ENCODE results near the gene EHBP1.

EHBP1 gene

DNA sequence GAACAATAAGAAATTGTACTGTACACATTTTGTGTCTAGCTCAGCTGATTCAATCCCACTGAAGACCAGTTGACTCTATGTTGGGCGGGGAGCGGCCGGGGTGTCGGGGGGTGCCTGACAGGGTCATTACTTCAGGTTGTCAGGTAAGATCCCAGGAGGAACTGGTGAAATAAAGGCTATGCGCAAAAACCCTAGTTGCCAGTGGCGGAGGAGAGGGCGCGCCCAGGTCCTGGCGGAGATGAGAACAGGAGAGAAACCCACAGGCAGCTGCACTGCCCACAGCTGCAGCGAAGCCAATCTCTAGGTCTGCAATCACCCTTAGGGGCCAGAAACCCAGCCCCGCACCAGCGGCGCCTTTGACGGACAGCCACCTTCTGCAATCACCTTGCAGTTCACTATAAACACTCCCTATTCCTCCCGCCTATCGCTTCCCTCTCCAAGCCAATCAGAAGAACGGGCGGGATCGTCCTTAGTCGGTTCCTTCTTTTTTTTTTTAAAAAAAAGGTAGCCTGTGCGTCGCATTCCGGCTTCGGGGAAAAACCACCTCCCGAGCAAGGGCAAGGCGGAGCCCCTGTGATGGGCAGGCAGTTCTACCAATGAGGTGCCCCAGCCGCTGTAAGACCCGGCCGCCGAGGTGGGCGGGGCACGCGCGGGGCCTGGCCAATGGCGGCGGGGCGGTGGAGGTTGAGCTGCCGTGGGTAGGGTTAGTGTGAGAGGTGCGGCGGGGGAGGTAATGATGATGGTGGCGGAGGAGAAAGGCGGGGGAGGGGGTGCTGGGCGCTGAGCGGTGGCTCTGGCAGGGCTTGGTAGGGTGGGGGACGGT, at the start of gene EHBP1:
Gene EHBP1, plus strand, starts transcription at position 707 of the 823 bp plus-strand sequence. CDS start 1,479 bp downstream, outside the sequence.
- TF ChIP-seq JUND (IDR thresholded peaks at IDR 0.05; ENCODE audit: low read depth), result no peak
- peak; percentile 88 to 99 for DNase-seq (ENCODE audit: low read depth in 1 of 2, low spot score in 1 of 2)
- in situ Hi-C loops (cut with HindIII; ENCODE audit: low pct_unique_long_range_greater_than_20kb, low sequenced_read_pairs), result no loop called here

GRCh38 chr2:62657783-62658182, 47.7 kb upstream of the EHBP1 start:
- TF ChIP-seq JUND (IDR thresholded peaks at IDR 0.05; ENCODE audit: low read depth), result no peak
- in situ Hi-C loops (cut with HindIII; ENCODE audit: low pct_unique_long_range_greater_than_20kb, low sequenced_read_pairs), result no loop called here
- DNase-seq (ENCODE audit: low read depth in 1 of 2, low spot score in 1 of 2), result no peak

GRCh38 chr2:62658891-62659290, 46.6 kb upstream of the EHBP1 start:
- in situ Hi-C loops (cut with HindIII; ENCODE audit: low pct_unique_long_range_greater_than_20kb, low sequenced_read_pairs), result no loop called here
- no peak for TF ChIP-seq JUND (IDR thresholded peaks at IDR 0.05; ENCODE audit: low read depth)
- no peak for DNase-seq (ENCODE audit: low read depth in 1 of 2, low spot score in 1 of 2)

DNA sequence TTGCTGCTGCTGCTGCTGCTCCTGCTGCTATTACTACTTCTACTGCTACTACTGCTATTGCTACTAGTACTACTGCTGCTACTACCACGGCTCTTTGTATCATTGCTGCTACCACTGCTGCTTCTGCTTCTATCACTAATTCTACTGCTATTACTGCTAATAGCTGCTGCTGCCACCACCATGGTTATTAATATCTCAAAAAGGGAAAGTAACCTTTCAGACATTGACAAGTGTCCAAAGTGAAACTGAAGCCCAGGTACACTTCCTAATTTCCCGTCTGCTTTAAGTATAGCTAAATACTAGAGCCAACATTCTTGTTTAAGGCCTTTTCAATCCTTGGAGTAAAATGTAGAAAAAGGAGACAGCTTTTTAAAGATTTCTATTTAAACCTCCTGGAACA, 45.4 kb upstream of the EHBP1 start:
- TF ChIP-seq JUND (IDR thresholded peaks at IDR 0.05; ENCODE audit: low read depth), result no peak
- in situ Hi-C loops (cut with HindIII; ENCODE audit: low pct_unique_long_range_greater_than_20kb, low sequenced_read_pairs), result no loop called here
- no peak for DNase-seq (ENCODE audit: low read depth in 1 of 2, low spot score in 1 of 2)

DNA sequence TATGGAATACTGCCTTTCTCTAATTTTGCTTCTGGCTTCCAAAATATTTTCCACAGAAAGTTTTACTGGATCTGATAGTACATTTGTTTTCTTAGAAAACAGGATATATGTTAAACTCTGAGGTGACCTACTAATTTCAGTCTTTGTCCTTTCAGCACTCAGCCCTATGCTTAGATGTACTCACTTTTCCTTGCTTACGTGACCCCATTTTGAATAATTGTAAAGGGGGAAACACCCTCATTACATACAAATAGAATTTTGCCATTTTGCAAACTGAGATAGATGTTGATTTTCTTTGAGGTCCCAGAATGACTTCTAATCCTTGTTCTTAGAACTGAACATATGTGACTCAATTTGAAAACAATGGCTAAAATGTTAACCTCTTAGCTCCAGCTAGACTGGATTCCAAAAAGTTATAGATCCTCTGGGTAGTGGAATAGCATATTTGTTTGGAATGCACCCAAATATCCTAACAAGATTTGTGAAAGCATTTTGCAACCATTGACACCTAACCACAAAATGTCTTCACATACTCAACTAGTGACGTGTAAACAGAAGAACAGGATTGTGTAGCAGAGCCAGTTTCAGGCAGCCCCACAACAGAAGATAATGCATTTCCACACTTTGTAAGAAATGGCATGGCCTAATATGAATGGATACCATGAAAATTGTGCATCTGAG, 44.8 kb upstream of the EHBP1 start:
- DNase-seq (ENCODE audit: low read depth in 1 of 2, low spot score in 1 of 2), result peak in 1 of 2 experiments; percentile 61
- TF ChIP-seq JUND (IDR thresholded peaks at IDR 0.05; ENCODE audit: low read depth), result no peak
- in situ Hi-C loops (cut with HindIII; ENCODE audit: low pct_unique_long_range_greater_than_20kb, low sequenced_read_pairs), result no loop called here

DNA sequence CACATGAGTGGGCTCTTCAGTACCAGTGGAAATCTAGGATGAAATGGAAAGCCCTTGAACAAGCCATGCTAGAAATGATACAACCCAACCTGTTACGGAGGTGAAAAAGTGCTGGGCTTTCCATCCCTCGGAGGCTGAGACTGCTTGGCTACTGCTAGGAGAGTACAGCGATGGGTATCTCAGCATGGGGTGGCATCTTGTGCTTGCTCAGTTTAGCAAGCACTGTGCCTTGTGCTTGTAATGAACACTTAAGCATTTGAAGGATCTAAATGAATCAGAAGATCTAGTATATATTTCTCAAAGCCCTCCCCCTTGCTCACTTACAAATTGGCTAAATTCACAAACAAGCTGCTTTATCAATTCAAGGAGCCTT, 44.3 kb upstream of the EHBP1 start:
- no peak for DNase-seq (ENCODE audit: low read depth in 1 of 2, low spot score in 1 of 2)
- in situ Hi-C loops (cut with HindIII; ENCODE audit: low pct_unique_long_range_greater_than_20kb, low sequenced_read_pairs), result no loop called here
- no peak for TF ChIP-seq JUND (IDR thresholded peaks at IDR 0.05; ENCODE audit: low read depth)

- in situ Hi-C loops (cut with HindIII; ENCODE audit: low pct_unique_long_range_greater_than_20kb, low sequenced_read_pairs), result no loop called here
- TF ChIP-seq JUND (IDR thresholded peaks at IDR 0.05; ENCODE audit: low read depth), result no peak
- DNase-seq (ENCODE audit: low read depth in 1 of 2, low spot score in 1 of 2), result no peak
These were observed 43.4 kb upstream of the EHBP1 start for GRCh38 chr2:62662131-62662530.

GRCh38 chr2:62662554-62662953, 43.0 kb upstream of the EHBP1 start:
- DNase-seq (ENCODE audit: low read depth in 1 of 2, low spot score in 1 of 2), result no peak
- no peak for TF ChIP-seq JUND (IDR thresholded peaks at IDR 0.05; ENCODE audit: low read depth)
- in situ Hi-C loops (cut with HindIII; ENCODE audit: low pct_unique_long_range_greater_than_20kb, low sequenced_read_pairs), result no loop called here

DNA sequence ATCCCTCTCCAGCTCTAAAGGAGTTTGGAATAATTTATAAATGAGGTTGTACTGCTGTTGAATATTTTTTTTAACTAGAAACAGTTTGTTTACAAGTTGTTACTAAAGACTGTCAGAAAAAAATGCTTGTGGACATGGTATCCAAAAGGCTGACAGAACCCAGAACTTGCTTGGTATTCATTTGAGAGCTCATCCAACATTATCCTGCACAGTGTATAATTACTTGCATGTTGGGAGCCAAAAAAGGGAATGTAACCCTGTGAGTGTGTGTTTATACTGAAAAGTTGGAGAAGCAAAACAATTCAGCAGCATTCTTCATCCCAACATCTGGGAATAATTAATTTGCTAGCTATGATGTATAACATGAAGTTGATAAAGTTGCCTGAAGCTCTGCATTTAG, 42.1 kb upstream of the EHBP1 start:
- no peak for TF ChIP-seq JUND (IDR thresholded peaks at IDR 0.05; ENCODE audit: low read depth)
- no peak for DNase-seq (ENCODE audit: low read depth in 1 of 2, low spot score in 1 of 2)
- in situ Hi-C loops (cut with HindIII; ENCODE audit: low pct_unique_long_range_greater_than_20kb, low sequenced_read_pairs), result no loop called here

- TF ChIP-seq JUND (IDR thresholded peaks at IDR 0.05; ENCODE audit: low read depth), result no peak
- in situ Hi-C loops (cut with HindIII; ENCODE audit: low pct_unique_long_range_greater_than_20kb, low sequenced_read_pairs), result no loop called here
- DNase-seq (ENCODE audit: low read depth in 1 of 2, low spot score in 1 of 2), result no peak
These were observed 41.4 kb upstream of the EHBP1 start for GRCh38 chr2:62663920-62664795.

- TF ChIP-seq JUND (IDR thresholded peaks at IDR 0.05; ENCODE audit: low read depth), result no peak
- no peak for DNase-seq (ENCODE audit: low read depth in 1 of 2, low spot score in 1 of 2)
- in situ Hi-C loops (cut with HindIII; ENCODE audit: low pct_unique_long_range_greater_than_20kb, low sequenced_read_pairs), result no loop called here
These were observed 40.1 kb upstream of the EHBP1 start for GRCh38 chr2:62665446-62665845.

- in situ Hi-C loops (cut with HindIII; ENCODE audit: low pct_unique_long_range_greater_than_20kb, low sequenced_read_pairs), result no loop called here
- DNase-seq (ENCODE audit: low read depth in 1 of 2, low spot score in 1 of 2), result no peak
- no peak for TF ChIP-seq JUND (IDR thresholded peaks at IDR 0.05; ENCODE audit: low read depth)
These were observed 36.3 kb upstream of the EHBP1 start for GRCh38 chr2:62669180-62669579.

Data from T47D (cell line).